GM21619 (cell line): ENCODE measurements around the gene WIZ.
"Not testable (repeated sequence)": the region's sequence is repeated elsewhere in the genome, so short reads cannot be mapped to it uniquely, and the experiment has no call there.

Experiments
- ATAC-seq: cut with Tn5 transposase; IDR thresholded peaks from one replicate; pipeline ENCODE4 v1.9.1; 2021; ENCODE audit not compliant: unreplicated experiment

The WIZ gene, protein sequence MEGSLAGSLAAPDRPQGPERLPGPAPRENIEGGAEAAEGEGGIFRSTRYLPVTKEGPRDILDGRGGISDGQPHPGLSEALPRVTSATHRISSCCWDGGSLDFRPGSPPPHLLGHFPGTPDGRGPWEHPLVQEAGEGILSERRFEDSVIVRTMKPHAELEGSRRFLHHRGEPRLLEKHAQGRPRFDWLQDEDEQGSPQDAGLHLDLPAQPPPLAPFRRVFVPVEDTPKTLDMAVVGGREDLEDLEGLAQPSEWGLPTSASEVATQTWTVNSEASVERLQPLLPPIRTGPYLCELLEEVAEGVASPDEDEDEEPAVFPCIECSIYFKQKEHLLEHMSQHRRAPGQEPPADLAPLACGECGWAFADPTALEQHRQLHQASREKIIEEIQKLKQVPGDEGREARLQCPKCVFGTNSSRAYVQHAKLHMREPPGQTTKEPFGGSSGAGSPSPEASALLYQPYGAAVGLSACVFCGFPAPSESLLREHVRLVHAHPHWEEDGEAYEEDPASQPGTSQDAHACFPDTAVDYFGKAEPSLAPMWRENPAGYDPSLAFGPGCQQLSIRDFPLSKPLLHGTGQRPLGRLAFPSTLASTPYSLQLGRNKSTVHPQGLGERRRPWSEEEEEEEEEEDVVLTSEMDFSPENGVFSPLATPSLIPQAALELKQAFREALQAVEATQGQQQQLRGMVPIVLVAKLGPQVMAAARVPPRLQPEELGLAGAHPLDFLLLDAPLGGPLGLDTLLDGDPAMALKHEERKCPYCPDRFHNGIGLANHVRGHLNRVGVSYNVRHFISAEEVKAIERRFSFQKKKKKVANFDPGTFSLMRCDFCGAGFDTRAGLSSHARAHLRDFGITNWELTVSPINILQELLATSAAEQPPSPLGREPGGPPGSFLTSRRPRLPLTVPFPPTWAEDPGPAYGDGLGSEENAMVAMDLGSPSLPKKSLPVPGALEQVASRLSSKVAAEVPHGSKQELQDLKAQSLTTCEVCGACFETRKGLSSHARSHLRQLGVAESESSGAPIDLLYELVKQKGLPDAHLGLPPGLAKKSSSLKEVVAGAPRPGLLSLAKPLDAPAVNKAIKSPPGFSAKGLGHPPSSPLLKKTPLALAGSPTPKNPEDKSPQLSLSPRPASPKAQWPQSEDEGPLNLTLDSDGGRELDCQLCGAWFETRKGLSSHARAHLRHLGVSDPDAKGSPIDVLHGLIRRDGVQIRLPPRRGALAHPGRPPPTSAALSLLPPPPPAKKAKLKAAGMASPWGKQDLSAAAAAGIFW (N-terminal part only)

GRCh38 chr19:15449620-15450527, at the start of gene WIZ:
Gene WIZ, minus strand, starts transcription at chr19:15449956. Its CDS starts 1,649 bp downstream, at chr19:15448307.
- ATAC-seq, result no peak

DNA sequence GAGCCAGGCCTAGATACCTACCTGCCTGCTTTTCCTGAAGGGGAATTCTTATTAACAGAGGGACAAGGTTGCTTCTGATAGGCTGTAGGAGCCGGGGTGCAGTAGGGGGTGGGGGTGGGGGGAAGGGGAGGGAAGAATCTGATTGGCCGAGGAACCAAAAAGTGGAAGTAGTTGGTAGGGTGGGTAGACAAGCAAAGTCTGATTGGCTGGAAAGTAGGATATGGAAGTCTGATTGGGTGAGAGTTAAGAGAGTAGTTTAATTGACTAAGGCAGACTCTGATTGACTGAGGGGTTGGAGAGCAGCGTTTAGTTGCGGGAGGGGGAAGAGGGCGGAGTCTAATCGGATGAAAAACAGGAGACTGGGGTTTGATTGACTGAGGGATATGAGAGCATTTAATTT, 49.2 kb upstream of the WIZ start:
- ATAC-seq, result no peak

- no peak for ATAC-seq
These were observed 48.6 kb upstream of the WIZ start for GRCh38 chr19:15498156-15498858.

DNA sequence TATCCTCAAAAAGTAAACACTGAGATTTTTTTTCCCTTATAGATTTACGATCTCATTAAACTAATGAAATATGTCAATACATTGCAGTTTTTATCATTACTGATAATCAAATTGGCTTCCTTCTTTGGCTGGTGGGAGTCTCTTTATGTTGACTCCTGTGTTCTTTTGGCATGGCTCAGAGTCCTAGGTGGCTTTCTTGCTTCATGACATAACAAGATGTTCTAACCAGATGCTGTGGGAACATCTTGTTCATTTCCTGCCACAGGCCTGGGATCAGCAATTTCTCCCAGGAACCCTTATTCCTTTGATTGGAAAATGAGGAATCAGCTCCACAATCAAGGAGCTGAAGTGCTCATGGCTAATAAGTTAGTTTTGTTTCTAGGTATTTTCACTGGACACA, 45.4 kb upstream of the WIZ start:
- ATAC-seq, result no peak

GRCh38 chr19:15488489-15489226, 38.9 kb upstream of the WIZ start:
- ATAC-seq, result no peak

GRCh38 chr19:15487038-15487437, 37.3 kb upstream of the WIZ start:
- ATAC-seq, result no peak

- not testable (repeated sequence) for ATAC-seq
These were observed 36.0 kb upstream of the WIZ start for GRCh38 chr19:15485768-15486167.

DNA sequence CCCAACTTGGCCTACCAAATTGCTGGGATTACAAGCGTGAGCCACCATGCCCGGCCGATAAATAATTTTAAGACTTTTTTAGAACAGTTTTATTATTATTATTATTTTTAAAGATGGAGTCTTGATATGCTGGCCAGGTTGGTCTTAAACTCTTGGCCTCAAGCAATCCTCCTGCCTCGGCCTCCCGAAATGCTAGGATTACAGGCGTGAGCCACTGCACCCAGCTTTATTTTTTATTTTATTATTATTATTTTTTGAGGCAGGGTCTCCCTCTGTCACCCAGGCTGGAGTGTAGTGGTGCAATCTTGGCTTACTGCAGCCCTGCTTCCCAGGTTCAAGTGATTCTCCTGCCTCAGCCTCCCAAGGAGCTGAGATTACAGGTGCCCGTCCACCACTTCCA, 31.2 kb upstream of the WIZ start:
- ATAC-seq, result not testable (repeated sequence)

DNA sequence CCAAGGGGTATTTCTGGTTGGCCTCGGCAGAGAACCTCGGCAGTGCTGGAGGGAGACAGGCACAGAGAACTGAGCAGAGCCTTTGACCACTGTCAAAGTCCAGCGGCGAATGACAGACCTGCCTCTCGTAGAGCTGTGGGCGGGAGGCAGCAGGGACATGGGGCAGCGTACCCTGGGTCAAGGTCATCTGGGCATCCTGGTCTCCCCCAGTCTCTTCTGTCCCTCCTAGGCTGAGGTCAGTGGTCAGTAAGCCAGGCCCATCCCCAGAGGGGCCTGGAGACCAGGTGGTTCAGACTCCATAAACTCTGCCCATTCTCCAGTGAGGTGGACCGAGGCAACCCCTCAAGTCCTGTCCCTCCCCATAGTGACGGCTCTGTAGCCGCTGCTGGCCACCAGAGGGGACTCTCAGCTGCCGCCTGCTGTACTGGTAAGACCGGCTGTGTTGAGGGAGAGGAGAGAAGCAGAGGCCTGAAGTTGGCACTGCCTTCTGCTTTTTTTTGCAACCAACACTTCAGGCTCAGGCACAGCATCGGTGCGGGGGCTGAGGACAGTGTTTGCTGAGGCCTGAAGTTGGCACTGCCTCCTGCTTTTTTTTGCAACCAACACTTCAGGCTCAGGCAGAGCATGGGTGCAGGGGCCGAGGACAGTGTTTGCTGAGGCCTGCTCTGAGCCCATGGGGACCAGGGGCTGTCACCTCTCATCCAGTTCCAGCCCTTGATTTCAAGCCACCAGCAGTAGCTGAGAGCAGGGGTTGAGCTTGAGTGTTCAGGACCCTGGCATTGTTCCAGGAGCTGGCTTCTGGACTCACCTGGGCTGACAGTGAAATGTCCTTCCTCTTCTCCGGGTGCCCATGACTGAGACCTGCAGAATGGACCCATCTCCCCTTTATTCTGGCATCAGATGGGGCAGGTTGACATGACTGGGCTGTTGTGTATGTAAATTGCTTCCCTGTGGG, 29.9 kb upstream of the WIZ start, which contains the start of gene PGLYRP2:
Gene PGLYRP2 (minus strand): TSS at position 111 of the 955 bp plus-strand sequence. CDS start 130 bp downstream, outside the sequence.
- ATAC-seq, result no peak

DNA sequence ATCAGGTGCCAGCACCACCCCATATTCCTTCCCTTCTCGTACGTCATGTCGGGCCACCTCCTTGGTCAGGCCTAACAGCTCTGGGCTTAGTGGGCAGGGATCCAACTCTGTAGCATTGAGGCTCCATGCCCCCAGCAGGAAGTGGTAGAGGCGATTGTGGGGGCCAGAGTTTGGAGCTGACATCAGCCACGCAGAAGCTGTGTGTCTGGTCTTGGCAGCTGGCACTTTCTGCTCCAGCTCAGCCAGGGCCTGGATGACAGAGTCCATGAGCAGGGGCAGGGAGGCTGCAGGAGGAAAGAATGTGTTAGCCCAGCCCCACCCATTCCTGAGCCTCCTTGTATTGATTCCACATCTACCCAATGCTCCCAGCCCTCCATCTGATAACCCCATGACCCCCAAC, 26.6 kb upstream of the WIZ start:
- no peak for ATAC-seq

GRCh38 chr19:15475611-15476010, 25.9 kb upstream of the WIZ start:
- no peak for ATAC-seq

DNA sequence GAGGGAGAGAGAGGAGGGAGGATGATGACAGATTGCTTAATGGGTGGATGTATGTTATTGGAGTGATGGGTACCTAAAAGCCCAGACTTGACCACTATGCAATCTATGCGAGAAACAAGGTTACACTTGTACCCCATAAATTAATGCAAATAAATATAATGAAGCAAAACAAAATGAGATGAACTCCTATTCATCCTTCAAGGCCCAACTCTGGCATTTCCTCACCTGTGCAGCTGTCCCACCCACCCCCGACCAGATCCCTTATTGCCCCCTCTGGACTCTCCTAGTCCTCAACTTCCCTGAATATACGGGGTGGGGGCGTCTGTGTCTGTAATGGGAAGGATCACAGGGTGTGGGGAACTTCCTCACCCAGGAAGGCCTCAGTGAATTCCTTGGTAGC, 25.4 kb upstream of the WIZ start:
- ATAC-seq, result no peak

DNA sequence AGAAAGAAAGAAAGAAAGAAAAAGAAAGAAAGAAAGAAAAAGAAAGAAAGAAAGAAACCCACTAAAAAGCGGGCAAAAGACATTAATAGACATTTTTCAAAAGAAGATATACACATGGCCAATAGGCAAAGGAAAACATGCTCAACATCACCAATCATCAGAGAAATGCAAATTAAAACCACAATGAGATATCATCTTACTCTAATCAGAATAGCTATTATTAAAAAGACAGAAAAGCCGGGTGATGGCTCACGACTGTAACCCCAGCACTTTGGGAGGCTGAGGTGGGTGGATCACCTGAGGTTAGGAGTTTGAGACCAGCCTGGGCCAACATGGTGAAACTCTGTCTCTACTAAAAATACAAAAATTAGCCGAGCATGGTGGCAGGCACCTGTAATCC, 24.1 kb upstream of the WIZ start:
- not testable (repeated sequence) for ATAC-seq

- no peak for ATAC-seq
These were observed 21.9 kb upstream of the WIZ start for GRCh38 chr19:15471639-15472101.

DNA sequence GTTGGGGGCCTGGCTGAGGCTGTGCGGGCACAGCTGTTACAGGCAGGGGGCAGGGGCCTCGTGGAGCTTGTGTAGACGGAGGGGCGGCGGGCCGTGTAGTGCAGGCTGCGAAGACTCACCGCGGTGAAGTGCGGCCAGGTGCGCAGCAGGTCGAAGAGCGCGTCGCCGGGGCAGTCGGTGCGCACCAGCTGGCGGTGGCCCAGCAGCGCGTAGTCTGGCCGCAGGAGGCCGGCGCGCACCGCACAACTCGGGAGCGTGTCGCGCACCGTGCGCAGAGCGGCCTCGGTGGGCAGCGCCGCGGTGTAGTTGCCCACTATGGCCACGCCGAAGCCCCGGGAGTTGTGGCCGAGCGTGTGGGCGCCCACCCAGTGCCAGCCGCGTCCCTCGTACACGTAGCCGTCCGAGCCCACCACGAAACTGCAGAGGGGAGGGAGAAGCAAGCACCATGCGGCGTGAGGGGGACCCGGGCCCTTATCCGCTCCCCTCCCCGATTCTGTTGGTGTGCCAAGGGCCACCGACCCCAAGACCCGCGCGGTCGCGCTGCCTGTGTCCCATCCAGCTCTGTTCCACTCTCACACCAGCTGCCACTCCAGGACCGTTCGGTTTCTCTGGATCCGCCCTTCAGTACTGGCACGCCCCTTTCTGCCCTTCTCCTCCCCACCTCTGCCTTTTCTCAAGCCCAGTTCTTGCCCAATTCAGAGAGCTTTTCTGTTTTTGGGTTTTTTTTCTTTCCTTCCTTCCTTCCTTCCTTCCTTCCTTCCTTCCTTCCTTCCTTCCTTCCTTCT, 19.9 kb upstream of the WIZ start:
- ATAC-seq, result no peak

- no peak for ATAC-seq
These were observed 19.1 kb upstream of the WIZ start for GRCh38 chr19:15468675-15469512.
